Measurements from ENCODE around the gene ADAMTS9. TPM values are rescaled to one million over a fixed set of nuclear protein-coding genes. Genes with fewer than 3 reads are reported as not detected.

Gene ADAMTS9
- polyA plus RNA-seq, 3 donors = 143 to 192 (median 166) TPM

GRCh38 chr3:64687086-64687780 is 567 bp downstream of the ADAMTS9 start:
- no peak for DNase-seq

GRCh38 chr3:64686446-64686908 is 1.3 kb downstream of the ADAMTS9 start:
- DNase-seq = peak; percentile 63

DNA sequence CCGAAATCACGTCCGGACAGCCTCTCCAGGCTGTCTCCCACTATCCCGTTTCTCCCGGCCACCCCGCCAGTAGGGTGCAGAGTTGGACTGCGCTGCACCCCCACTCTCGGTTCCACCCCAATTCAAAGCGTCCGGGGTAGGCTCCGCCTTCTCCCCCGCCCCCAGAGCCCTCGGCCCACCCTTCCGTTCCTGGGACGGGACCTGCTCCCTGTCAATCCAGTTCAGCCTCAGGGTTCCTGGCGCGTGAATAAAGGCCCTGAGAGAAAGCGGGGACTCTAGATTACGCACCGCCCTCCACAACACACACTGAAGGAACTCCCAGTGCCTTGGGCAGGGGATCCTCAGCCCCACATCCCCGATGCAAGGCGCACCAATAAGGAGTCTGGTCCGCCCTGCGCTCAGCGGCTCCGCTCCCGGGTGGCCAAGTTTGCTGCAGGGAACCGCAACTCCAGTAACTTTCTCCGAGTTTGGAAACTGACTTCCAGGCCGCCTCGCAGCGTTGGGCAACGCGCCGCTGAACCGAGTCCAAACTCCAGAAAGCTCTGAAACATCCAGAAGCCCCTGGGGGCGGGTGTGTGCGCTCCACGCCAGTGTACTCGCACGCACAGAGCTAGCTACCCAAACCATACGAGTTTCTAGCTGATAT is 1.9 kb downstream of the ADAMTS9 start:
- DNase-seq = peak; percentile 96

- DNase-seq = peak; percentile 52
Measured at GRCh38 chr3:64685331-64685799, 2.4 kb downstream of the ADAMTS9 start.

GRCh38 chr3:64684715-64685261 is 3.0 kb downstream of the ADAMTS9 start:
- DNase-seq = peak; percentile 69

DNA sequence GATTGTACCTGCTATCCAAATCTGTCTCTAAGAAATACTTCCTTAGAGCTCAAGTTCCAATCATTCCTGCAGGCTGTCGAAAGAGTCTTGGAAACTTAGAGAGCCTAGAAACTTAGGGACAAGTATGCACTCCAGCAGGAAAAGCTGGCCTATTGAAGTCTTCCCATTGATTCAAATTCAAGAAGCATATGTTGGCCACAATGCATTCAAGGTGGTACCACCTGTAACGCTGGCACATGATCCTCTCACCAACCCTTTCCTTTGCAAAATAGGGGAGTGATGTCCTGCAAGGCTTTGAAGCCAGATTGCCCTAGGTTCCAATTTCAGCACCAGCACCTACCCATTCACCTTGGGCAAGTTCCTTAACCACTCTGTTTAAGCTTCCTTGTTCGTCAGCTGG is 6.0 kb downstream of the ADAMTS9 start:
- DNase-seq = no peak

DNA sequence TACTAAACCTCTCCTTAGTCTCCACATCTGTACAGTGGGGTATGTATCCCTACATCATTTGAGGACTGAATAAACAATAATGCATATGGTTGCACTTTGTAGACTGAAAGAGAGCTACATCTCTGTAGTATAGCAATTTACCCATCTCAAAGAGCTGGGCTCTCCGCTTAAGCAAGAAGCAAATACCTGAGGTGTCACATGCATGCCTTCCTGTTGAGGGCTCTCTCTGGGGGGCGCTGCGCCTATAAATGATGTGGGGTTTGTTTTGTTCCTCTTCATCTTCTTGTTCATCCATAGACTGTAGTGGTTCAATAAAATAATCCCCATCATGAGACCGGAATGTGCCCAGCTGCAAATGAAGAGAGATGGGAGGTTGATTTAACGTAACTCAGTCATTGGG is 6.8 kb downstream of the ADAMTS9 start:
- no peak for DNase-seq

- DNase-seq = no peak
Measured at GRCh38 chr3:64680334-64680733, 7.5 kb downstream of the ADAMTS9 start.

GRCh38 chr3:64677961-64678716 is 9.7 kb downstream of the ADAMTS9 start:
- DNase-seq = no peak

GRCh38 chr3:64676831-64677230 is 11.0 kb downstream of the ADAMTS9 start:
- no peak for DNase-seq

DNA sequence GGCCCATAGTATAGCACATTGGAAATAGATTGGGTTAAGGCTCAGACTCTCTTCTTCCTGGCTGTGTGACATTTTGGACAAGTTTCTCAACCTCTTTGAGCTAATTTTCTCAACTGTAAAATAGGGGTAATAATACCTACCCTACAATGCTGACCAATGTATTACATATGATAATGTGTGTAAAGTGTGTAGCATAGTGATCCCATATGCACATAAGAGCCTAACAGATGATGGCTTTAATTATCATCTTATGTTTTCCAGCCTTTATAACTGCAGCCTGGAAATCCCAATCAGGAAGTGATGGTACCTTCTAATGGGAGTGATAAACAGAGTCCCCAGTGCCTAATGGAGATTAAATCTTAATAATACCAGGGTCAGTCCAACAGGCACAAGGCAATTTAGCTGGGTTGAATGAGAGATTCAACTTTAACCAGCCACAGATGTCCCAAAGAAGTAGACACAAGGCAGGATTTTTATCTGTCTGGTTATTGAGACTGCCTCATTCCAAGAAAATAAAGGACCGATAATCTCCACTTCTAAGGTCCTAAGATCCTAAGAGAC is 12.0 kb downstream of the ADAMTS9 start:
- DNase-seq = no peak

- DNase-seq = peak; percentile 59
Measured at GRCh38 chr3:64674591-64675076, 13.2 kb downstream of the ADAMTS9 start.

DNA sequence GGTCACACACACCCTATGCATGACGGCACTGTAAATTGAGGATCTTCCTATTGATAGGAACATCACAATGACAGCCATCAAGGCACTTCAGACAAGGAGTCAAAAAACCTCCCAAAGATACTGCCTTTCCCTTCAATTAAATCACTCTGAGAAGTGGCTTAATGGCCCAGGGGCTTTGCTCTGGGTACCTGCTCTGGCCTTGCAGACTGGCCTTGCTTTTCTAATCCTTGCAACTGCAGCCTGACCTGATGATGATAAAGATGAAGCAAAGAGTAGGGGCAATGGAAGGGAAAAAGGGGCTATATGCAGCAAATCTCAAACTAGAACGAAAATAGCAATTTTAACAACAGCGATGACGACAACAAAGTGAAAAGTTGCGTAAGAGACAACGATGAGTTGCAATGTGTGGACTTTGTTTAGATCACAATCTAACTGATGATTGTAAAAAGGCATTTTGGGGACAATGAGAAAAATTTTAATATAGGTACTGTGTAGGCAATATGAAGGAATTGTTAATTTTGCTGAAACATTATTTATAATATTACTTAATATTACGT is 14.6 kb downstream of the ADAMTS9 start:
- DNase-seq = no peak

DNA sequence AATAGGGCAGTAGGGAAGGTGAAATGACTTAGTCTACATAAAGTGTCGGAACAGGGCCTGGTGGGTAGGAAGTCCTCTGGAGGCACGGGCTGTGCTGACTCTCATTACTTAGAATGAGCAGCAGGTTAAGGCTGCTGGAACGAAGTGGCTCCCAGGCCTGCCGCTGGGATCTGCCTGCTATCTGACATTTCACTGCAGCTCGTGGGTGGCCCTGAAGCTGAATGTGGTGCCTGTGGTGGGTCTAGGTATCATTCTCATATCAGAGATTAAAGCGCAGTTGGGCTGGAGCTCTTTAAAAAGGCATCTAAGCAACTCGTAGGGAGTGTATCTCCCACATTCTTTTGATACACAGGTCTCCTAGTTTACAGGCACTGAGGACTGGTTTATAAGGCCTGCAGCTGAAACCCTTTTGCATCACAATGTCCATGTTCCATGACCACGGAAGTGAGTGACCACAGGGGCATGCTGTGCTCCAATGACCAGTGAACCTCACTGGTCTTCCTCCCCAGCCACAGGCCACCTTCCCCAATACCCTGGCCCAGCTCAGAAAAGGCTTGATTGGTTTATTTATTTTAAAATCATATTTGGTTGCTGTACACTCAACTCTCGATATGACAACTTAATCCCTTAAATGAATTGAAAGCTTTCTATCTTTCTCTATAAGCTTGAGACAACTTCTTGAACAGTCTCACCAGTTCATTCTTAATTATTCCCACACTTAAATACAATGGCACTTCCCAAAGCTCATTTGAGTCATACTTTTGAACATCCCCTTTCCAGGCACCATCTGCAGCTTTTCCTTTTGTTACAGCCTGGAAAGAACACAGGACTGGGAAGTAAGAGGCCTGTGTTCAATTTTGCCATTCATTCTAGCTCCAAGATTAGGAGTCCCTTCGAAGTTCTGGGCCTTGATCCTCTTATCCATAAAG is 19.0 kb downstream of the ADAMTS9 start:
- no peak for DNase-seq

- no peak for DNase-seq
Measured at GRCh38 chr3:64667887-64668581, 19.8 kb downstream of the ADAMTS9 start.

DNA sequence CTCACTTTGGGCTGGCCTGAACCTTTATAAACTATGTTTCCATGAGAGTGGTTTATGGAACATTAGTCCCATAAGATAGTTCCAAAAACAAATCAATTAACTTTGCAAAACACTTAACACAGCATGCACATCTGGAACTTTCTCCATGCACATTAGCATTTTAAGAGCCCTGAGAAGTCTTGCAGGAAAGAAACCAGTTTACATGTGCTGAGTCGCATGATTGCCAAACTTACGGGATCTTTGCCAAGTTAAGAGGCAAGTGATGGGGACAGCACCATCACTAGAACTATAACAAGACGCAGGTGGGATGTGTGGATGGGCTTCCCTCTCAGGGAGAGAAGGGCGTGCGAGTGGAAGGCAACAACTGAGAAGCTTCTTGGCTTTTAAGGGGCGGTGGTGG is 20.7 kb downstream of the ADAMTS9 start:
- no peak for DNase-seq

DNA sequence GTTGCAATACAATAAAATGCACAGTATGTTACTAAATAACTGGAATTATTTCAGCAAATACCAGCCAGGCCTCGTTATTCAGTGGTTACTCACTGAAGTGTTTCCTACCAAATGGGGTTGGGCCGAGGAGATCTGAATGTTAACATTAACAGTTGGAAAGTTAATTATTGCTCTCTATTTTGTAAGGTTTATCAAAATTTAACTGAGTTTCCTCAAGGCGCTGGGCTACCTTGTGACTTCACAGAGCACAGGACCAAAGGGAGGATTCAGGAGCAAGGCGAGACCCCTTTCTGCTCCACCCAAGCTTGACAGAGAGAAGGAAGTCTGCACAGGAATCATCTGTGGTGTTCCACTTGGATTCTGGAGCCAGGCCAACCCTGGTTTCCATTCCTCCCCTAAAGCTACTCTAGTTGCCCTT is 21.6 kb downstream of the ADAMTS9 start:
- peak; percentile 65 for DNase-seq

GRCh38 chr3:64664397-64664796 is 23.4 kb downstream of the ADAMTS9 start:
- DNase-seq = no peak

GRCh38 chr3:64659617-64659978 is 28.2 kb downstream of the ADAMTS9 start:
- DNase-seq = no peak

GRCh38 chr3:64658001-64658400 is 29.8 kb downstream of the ADAMTS9 start:
- no peak for DNase-seq
